NCI-H524 (cell line): ENCODE data around the gene PKD1.
"Not testable (repeated sequence)": the region's sequence is repeated elsewhere in the genome, so short reads cannot be mapped to it uniquely, and the experiment has no call there.

Experiments used
- DNase-seq, 2 experiments: peaks; one replicate each; lab custom pipeline; 2025; lab: John Stamatoyannopoulos, UW

The PKD1 gene

DNA sequence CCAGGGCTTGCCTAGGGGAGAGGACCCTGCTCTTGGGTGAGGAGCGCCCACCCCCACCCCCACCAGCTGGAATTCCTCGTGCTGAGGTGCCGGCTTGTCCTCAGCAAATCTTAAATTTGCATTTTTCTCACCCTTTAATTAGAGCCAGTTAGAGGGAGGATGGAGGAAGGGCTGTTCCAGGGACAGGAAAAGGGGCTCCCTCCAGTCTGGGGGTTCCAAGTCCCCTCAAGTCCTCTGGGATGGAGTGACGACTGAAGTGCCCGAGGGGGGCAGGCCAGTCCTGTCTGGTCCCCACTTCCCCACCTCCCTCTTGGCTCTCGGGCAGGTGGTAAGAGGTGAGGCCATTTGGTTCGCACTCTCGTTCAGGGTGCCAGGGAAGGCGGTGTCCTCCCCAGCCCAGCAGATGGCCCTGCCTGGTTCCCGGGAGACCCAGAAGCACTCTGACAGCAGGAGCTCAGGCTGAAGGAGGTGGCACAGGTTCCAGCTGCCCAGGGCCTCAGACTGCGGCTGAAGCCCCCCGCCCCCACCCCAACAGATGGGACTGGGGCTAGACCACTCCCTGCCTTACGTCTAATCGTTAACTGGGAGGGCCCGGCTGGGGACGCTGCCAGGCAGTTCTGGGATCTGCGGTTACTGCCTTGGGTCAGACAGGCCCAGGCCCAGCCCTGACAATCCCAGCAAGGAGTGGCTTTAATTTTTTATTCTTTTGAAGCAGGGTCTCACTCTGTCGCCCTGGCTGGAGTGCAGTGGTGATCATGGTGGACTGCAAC is 14.9 kb upstream of the PKD1 start:
- peak; percentile 99 for DNase-seq

DNA sequence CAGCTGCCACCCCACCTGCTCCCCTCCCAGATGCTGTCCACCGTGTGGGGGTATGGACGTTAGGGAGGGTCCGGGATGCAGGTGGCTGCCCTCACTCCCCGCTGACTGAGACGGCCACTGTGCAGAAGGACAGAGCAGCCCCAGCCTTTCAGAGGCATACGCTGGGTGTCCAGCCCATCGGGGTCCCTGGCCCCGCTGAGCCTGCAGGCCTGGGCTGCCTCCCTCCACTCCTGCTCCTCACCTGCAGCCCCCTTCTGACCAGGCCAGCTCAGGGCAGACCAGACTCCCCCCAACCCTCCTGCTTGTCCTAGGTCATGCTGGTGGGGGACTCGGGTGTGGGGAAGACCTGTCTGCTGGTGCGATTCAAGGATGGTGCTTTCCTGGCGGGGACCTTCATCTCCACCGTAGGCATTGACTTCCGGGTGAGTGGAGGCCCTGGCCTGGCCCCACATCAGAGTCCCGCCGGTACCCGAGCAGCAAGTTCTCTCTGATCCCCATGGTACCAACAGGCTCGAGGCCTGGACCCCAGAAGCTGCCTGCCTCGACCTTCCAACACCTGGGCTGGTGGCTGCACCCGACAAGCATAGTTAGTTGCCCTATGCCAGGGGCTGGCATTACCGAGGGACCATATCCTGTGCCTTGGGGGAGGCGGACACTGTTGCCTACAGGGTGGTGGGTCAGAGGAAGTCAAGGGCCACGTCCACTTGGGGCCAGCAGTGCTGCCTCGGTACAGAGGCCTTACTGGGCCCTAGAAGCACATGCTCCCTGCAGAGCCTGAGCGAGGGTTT is 14.1 kb upstream of the PKD1 start:
- DNase-seq, result peak in 1 of 2 experiments; percentile 37

DNA sequence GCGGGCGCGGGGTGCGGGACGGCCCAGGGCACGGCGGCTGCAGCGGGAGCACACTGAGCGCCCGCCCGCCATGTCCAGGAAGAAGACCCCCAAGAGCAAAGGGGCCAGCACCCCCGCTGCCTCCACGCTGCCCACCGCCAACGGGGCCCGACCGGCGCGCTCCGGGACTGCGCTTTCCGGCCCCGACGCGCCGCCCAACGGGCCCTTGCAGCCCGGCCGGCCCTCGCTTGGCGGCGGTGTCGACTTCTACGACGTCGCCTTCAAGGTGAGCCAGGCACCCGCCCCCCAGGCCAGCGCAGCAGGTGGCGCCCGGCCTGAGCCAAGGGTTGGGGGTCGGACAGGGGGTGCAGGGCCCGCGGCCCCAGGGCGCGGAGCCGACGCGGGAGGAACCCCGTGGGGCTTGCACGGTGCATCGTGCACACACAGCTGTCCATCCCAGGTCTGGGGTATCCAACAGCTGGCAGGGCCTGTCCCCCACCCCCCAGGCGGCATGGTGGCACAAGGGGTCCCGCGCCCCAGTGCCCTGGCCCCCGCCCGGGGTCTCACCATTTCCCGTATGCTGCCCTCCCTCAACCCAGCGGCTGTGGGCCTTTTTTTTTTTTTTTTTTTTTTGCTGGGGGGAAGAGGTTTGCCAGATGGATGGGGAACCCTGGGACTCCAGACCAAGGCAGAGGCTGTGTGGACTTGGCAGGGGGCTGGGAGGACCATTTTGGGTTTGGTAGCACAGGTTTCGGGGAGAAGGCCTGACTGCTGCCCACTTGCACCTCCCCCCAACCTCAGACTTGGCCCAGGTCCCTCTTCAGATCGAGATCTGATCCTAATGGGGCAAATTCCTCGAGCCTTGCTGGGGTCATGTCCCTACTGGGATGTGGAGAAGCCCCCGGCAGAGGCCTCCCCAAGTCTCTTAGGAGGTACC is 13.3 kb upstream of the PKD1 start:
- peak in 1 of 2 experiments; percentile 68 for DNase-seq

DNA sequence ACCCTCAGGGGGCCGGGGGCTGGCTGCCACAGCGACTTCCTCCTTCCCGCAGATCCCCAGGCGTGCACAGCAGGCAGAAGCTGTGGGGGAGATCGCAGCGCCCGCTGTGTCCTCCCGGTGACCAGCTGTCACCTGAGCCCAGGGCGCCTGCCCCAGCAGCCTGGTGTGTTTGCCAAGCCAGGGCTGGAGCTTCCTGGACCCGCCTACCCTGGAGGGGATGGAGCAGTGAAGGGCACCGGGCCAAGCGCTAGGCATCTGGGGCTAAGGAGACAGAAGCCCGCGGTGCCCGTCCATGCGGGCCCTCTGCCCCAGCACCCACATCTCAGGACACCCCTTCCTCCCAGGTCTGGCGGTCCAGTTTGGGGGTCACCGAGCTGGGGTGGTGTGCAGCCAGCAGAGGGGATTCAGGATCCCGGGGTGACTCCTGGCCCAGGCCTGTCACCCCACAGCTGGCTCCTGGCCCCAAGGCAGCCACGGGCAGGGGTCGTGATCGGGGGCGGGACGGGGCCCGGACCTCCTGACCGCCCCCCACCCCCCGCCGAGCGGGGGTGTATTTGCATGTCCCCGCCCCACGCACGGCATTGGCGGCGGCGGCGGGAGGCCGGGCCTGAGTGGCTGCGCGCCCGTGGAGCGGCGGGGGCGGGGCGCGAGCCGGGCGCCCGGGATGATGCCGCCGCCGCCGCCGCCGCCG is 12.4 kb upstream of the PKD1 start, which contains the start of gene RAB26:
Gene RAB26, plus strand, starts transcription at position 645 of the 691 bp plus-strand sequence. CDS start 159 bp downstream, outside the sequence.
- DNase-seq, result peak; percentile 93 to 97

DNA sequence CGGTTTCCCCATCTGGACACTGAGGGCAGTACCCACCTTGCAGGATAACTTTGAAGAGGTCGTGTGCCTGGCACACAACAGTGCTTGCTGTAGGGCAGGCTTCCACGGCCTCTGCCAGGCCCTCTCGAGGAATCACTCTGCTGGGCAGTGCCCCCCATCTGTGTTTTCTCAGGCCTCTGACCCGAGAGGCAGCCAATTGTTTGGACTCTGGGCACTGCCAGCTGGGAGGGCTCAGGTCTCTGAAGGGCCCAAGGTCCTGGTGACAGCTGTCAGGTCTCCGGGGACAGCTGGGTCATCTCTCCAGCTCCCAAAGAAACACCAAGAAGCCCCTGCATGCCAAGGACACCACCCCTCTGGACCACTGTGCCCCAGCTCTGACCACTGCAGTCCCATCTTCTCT is 11.7 kb upstream of the PKD1 start:
- DNase-seq, result peak in 1 of 2 experiments; percentile 45

DNA sequence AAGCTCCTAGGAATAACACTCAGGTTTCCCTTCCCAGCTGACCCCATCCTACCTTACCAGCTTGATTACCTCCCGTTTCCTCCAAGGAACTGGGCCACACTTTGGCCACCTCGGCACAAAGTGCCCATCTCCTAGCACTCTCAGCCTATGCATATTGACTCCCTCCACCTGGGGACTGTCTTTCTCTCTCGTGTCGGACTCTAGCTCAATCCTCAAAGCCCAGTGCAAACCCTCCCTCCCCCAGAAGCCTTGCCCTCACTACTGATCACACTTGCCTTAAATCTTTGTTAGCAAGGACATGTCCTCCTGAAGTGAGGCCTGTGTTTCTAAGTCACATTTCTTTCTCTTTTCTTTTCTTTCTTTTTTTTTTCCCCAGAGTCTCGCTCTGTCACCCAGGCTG is 10.1 kb upstream of the PKD1 start:
- no peak for DNase-seq

DNA sequence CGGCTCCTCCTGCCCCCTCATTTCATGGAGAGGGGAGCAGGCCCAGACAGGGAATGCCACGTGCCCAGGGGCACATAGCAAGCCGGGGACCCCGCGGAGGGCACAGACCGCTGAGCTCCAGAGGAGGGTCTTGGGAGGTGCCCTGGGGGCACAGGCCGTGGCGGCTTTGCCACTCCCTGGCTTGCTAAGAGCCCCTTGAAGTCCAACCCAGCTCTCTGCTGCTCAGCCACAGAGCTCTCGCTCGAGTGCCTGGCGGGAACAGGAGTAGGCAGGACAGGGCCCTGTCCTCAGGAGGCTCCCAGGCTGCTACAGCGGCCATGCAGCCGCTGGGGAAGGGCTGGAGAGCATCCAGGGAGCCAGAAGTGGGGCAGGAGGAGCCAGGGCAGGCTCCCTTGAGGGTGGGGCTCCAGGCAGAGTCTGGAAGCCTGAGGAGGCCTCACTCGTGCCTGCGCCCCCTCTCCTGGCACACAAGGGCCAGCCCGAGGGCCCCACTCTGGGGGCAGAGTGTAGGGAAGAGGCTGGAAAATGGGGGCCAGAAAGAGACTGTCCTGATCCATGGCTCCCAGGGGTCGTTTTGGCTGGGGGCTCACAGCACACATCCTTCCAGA is 8.3 kb upstream of the PKD1 start:
- no peak for DNase-seq

DNA sequence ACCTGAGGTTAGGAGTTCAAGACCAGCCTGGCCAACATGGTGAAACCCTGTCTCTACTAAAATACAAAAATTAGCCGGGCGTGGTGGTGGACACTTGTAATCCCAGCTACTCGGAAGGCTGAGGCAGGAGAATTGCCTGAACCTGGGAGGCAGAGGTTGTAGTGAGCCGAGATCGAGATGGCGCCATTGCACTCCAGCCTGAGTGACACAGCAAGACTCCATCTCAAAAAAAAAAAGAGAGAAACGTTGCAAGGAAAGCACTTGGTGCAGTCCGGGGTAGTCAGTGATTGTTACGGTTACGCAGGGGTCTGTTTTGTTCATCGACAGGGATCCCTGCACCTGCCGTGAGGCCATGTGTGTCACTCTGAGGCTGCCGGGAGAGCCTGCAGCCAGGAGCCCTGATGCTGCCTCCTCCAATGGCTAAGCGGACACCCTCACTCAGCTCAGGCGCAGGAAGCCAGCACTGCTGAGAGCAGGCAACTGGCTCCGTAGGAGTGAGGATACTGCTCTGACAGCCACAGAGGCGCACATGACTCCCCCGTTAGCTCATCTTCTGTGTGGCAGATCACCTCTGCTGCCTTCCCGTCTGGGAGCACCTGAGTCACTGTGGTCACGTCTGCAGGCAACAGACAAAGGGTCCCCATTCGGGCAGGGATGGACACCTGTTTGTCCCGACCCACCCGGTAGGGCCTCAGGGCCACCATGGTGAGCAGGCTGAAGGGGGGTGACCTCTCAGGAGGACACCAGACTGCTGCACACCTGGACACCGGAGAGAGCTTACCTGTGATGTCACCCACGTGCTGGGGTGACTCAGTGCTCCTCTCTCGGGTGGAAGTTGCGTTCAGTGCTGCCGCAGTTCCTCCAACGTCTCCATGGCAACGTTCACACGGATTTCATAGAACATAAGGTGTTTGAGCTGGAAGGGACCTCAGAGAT is 7.5 kb upstream of the PKD1 start:
- DNase-seq, result peak; percentile 24 to 60

DNA sequence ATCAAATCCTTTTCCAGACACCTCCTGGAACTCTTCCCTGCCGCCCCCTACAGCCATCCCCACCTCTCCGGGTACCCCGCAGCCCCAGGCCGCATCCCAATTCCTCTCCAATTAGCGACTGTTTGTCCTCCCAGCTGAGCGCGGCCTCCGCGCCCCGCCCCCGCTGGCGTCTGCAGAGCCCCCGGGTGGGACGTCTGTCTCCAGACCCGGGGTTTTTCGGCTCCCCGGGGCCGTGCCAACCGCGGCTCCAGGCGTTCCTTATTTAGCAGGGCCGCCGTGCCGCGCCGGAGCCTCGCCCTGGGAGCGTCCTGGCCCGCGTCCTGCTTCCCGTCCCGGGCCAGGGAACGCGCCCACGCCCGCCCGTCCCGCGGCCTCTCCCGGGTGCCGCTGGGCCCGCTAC is 627 bp downstream of the PKD1 start:
- DNase-seq, result not testable (repeated sequence)

DNA sequence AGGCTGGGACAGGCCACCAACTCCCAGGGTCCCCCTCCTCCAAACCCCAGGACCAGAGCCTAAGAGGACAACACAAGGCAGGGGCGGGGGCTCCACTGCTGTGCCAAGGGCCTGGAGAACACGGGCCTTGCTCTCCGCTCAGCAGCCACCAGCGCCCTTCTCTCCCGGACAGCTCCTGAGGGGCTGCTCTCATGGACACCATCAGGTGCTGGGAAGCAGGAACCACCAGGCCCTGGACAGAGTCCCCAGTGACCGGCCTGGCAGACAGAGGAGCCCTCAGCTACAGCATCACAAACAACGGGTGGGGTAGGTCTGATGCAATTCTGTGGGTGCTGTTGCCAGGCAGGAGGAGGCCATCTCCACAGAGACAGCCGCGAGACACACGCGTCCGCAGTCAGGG is 1.9 kb downstream of the PKD1 start:
- DNase-seq, result not testable (repeated sequence)

DNA sequence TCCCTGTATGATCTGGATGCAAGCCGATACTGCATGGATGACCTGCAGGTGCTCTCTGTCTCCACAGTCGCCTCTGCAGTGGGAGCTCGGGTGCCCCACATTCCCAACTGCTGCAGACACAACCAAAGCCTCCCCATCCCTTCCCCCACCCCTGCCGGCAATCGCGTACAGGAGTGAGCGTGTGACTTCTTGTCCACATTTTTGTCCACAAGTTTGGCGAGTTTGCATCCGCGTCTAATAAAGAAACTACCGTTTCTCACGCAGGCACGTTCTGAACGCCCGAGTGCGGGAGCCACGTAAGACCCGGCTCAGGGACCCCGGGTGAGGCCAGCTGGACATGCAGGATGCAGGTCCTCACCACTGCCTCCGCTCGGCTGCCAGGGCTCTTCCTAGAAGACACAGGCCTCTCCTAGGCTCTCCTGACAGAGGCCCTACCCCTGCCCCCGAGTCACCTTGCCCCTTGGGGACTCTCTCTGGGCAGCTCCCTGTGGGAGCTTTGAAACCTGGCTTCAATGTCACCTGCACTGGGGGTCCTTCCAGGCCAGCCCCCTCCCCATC is 5.7 kb downstream of the PKD1 start:
- peak in 1 of 2 experiments; percentile 34 for DNase-seq

DNA sequence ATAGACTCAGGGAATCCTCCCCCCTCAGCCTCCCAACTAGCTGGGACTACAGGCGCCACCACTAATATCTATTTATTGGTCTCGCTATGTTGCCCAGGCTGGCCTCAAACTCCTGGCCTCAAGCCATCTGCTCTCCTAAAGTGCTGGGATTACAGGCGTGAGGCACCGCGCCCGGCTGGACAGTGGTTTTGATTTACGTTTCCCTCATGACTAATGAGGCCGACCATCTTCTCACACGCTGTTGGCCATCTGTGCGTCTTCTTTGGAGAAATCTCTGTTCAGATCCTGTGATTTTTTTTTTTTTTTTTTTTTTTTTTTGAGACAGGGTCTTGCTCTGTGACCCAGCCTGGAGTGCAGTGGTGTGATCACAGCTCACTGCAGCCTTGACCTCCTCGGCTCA is 6.4 kb downstream of the PKD1 start:
- DNase-seq, result peak; percentile 70 to 84

DNA sequence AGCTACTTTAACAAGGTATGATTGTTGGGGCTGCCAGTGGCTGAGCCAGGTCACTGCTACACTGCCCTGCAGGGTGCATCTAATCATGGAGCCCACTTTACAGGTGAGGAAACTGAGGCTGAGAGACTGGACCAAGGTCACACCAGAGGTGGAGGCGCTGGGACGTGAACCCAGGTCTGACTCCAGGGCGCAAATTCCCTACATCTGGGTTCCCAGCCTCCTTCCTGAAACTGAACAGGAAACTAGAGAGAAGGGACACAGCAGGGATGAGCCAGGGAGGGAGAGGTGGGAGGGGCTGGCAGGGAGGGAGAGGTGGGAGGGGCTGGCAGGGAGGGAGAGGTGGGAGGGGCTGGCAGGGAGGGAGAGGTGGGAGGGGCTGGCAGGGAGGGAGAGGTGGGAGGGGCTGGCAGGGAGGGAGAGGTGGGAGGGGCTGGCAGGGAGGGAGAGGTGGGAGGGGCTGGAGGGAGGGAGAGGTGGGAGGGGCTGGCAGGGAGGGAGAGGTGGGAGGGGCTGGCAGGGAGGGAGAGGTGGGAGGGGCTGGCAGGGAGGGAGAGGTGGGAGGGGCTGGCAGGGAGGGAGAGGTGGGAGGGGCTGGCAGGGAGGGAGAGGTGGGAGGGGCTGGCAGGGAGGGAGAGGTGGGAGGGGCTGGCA is 7.9 kb downstream of the PKD1 start:
- DNase-seq, result peak in 1 of 2 experiments; percentile 21

DNA sequence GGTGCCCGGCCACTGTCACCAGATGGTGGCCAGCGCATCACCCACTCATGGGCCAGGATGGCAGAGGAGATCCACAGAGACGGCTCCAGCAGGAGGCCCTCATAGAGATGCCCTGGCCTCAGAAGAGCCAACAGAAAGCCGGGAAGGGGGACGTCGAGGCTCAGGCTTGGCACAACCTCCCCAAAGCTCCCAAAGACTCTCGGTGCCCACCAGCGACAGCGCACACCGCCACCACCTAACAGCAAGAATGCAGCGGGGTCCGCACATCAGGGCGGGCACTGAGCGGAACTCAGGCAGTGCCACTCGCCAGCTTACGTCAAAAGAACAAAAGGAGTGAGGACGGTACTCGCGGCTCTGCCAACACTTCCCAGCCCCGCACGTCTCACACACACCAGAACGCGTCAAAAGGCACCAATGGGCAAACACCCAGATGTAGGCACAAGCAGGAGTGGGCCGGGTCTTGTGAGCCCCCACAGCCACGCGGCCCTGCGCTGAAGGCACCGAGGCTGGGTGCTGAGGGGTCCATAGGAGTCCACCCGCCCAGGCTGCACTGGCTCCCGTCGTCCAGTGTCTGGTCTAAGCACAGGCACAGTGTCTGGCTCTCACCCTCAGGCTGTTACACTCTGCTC is 8.7 kb downstream of the PKD1 start:
- not testable (repeated sequence) for DNase-seq

DNA sequence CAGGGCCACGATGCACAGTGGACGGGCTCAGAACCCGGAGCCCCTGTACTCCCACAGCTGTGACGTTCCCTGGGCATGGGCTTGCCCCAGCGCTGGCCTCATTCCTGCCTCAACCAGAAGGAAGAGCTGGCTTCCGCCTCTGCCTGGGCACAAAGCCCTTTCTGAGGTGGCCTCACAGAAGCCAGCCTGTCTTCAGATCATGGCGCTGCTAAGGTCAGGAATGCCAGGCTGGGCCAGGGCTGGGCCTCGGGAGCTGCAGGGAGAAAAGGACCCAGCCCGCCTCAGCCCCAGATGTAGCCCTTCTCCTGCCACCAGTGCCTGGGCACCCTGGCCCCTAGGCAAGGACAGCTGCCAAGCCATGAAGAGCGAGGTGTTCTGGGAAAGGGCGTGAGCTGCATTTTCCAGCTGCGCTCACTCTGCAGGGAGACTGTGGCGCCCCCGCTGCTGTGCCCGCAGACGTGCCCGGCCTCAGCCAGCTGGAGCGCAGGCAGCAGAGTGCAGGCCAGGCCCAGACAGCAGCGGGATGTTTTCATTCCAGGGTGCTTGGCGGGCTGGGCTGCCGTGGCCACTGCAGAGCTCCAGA is 9.4 kb downstream of the PKD1 start:
- DNase-seq, result not testable (repeated sequence)

DNA sequence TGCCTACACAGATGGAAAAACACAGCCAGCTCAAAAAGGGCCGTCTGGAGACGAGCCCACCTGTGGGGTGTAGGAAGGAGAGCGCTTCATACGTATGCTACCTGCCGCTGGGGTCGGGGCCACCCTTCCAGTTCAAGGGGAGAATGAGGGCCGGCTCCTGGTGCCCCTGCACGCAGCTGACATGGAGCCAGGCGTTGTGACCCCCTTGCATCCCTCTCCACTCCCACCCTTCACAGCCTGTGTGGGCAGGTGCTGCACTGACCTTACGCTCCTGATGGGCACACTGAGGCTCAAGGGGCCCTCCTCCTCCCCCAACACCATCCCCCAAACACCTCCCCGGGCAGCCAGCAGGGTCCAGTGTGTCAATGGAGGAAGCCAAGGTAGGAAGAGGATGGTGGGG is 10.1 kb downstream of the PKD1 start:
- not testable (repeated sequence) for DNase-seq

DNA sequence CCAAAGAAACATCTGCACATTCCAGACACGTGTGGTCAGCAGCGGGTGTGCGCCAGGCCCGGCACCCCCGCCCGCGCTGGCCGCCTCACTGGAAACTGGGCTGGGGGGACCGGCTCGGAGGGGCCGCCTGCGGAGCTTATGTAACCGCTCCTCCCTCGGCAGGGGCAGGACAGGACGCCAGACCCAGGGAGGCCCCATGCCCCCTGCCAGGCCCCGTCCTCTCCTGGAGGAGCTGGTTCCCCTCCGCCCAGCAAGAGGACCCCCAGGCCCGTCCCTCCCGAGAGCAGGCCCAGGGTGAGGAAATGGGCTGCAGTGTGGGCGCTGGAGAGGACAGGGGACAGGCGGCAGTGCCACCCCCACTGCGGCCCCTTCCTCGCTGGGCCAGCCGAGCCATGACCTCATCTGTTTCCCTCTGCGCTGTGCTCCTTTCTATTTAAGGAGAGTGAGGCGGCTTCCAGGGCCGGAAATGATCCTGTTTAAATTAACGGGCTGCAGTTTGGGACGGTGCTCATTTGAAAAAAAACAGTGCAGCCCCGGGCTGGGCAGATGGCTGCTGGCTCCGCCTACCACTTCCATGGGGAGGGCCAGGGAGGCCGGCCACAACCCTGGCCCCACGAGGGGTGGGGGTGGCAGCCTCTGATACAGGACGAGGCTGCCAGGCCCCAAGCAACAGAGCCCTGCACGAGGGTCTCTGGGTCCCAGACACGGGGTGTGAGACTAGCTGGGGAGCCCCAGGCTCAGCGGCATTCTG is 10.8 kb downstream of the PKD1 start:
- DNase-seq, result peak in 1 of 2 experiments; percentile 32

DNA sequence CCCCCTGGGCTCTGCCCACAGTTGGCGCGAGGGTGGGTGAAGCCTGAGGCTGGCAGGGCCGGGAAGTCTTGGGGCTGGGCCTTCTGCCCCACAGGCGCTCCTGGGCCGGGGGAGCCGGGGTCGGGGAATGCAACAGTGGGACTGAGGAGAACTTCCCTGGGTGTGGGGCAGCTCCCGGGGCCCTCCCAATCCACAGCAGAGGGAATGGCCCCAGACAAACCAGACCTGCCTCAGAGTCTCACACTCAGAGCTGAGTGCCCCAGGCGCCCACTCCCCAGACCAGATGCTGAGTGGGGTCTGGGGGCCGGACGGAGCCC is 11.4 kb downstream of the PKD1 start:
- not testable (repeated sequence) for DNase-seq
